ENCODE measurements around the gene ZBTB21.

ZBTB21 gene

GRCh38 chr21:42009831-42010506 lies at the start of gene ZBTB21:
ZBTB21 (minus strand) TSS chr21:42010360; CDS start chr21:41994095, 16,265 bp downstream.
- DNase-seq, result peak; percentile 98

GRCh38 chr21:42059721-42060120 lies 49.6 kb upstream of the ZBTB21 start:
- no peak for DNase-seq

GRCh38 chr21:42059141-42059540 lies 49.0 kb upstream of the ZBTB21 start:
- no peak for DNase-seq

- no peak for DNase-seq
These were observed 48.5 kb upstream of the ZBTB21 start for GRCh38 chr21:42058631-42059111.

- DNase-seq, result no peak
These were observed 47.8 kb upstream of the ZBTB21 start for GRCh38 chr21:42057851-42058437.

- DNase-seq, result no peak
These were observed 47.0 kb upstream of the ZBTB21 start for GRCh38 chr21:42056996-42057689.

GRCh38 chr21:42056468-42056867 lies 46.3 kb upstream of the ZBTB21 start:
- DNase-seq, result no peak

- DNase-seq, result no peak
These were observed 45.3 kb upstream of the ZBTB21 start for GRCh38 chr21:42055425-42055824.

- no peak for DNase-seq
These were observed 41.6 kb upstream of the ZBTB21 start for GRCh38 chr21:42051788-42052187.

GRCh38 chr21:42049578-42050430 lies 39.6 kb upstream of the ZBTB21 start:
- DNase-seq, result no peak

- DNase-seq, result no peak
These were observed 38.9 kb upstream of the ZBTB21 start for GRCh38 chr21:42048870-42049577.

- DNase-seq, result no peak
These were observed 37.9 kb upstream of the ZBTB21 start for GRCh38 chr21:42047821-42048613.

GRCh38 chr21:42044871-42045495 lies 34.8 kb upstream of the ZBTB21 start:
- DNase-seq, result no peak

- no peak for DNase-seq
These were observed 33.8 kb upstream of the ZBTB21 start for GRCh38 chr21:42043961-42044360.

GRCh38 chr21:42043201-42043895 lies 33.2 kb upstream of the ZBTB21 start:
- no peak for DNase-seq

- no peak for DNase-seq
These were observed 32.5 kb upstream of the ZBTB21 start for GRCh38 chr21:42042651-42043050.

- DNase-seq, result no peak
These were observed 31.6 kb upstream of the ZBTB21 start for GRCh38 chr21:42041711-42042110.

- no peak for DNase-seq
These were observed 31.1 kb upstream of the ZBTB21 start for GRCh38 chr21:42041246-42041645.

- DNase-seq, result no peak
These were observed 30.4 kb upstream of the ZBTB21 start for GRCh38 chr21:42040411-42041180.

- DNase-seq, result no peak
These were observed 29.8 kb upstream of the ZBTB21 start for GRCh38 chr21:42039911-42040351.
